Cardiac fibroblast (primary cell): ENCODE data around the gene SPCS1.

Source experiments
- DNase-seq, 2 donors: peaks; one replicate each; pipeline versions ENCODE4 v3.0.0 to v3.0.0-alpha.2; 2010; ENCODE audit warnings: low read depth in 2 of 2
- H3K4me3 ChIP-seq, 2 donors: replicated peaks in 1 of 2; 1 replicate in 1 of 2; 2 replicates in 1 of 2; pipeline ENCODE4 v1.5.1; 2011; ENCODE audit warnings: low read depth in 2 of 2, low read length in 2 of 2, mild to moderate bottlenecking in 2 of 2, moderate library complexity in 1 of 2
- TF ChIP-seq, protein P1 (sequence below): IDR thresholded peaks from one replicate; pipeline ENCODE4 v1.5.1; 2011; ENCODE audit warnings: low read depth, mild to moderate bottlenecking, low read length, inconsistent platforms

The SPCS1 gene

GRCh38 chr3:52743152-52743551 is 37.2 kb downstream of the SPCS1 start:
- no peak for DNase-seq
- TF ChIP-seq, protein P1, sequence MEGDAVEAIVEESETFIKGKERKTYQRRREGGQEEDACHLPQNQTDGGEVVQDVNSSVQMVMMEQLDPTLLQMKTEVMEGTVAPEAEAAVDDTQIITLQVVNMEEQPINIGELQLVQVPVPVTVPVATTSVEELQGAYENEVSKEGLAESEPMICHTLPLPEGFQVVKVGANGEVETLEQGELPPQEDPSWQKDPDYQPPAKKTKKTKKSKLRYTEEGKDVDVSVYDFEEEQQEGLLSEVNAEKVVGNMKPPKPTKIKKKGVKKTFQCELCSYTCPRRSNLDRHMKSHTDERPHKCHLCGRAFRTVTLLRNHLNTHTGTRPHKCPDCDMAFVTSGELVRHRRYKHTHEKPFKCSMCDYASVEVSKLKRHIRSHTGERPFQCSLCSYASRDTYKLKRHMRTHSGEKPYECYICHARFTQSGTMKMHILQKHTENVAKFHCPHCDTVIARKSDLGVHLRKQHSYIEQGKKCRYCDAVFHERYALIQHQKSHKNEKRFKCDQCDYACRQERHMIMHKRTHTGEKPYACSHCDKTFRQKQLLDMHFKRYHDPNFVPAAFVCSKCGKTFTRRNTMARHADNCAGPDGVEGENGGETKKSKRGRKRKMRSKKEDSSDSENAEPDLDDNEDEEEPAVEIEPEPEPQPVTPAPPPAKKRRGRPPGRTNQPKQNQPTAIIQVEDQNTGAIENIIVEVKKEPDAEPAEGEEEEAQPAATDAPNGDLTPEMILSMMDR: no peak
- H3K4me3 ChIP-seq: no peak overlapping the region

DNA sequence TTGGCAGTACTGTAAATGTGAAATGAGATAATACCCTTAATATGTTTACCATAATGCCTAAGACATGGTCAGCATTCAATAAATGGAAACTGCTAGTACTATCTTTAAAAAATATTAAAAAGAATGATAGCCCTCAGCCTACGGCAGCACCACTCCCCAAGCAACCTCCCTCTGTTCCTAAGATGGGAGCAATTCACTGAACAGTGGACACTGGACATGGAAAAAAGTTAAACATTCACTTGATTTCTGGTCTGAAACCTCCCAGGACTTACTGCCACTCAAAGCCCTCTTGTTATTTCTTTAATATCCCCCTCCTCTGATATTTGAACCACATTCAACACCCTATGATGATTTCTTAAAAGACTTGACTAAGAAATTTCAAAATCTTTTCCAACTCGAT is 37.8 kb downstream of the SPCS1 start:
- H3K4me3 ChIP-seq: no peak overlapping the region
- TF ChIP-seq, protein P1: no peak
- no peak for DNase-seq

- TF ChIP-seq, protein P1: no peak
- no peak overlapping the region for H3K4me3 ChIP-seq
Measured at GRCh38 chr3:52752045-52752660, 46.2 kb downstream of the SPCS1 start.

GRCh38 chr3:52754373-52754772 is 48.5 kb downstream of the SPCS1 start:
- H3K4me3 ChIP-seq: no peak overlapping the region
- TF ChIP-seq, protein P1: no peak
- DNase-seq: no peak

More at GRCh38 chr3:52752045-52752660, 46.2 kb downstream of the SPCS1 start:
- DNase-seq: no peak

GRCh38 chr3:52756141-52756540 is 50.2 kb downstream of the SPCS1 start:
- DNase-seq: no peak
- no peak overlapping the region for H3K4me3 ChIP-seq
- TF ChIP-seq, protein P1: no peak
